HCT116 (cell line): ENCODE data around the gene TUBB1. TPM values are rescaled to one million over a fixed set of nuclear protein-coding genes. Genes with fewer than 3 reads are reported as not detected.
A peak's percentile ranks its signal among the peaks of the same experiment; 100 is the strongest.

Source experiments
- ATAC-seq: fragments of 200-7000 bp; cut with Tn5 transposase; 2 replicates; pipeline ENCODE4 v1.9.1; 2020; ENCODE audit warnings: mild to moderate bottlenecking, moderate library complexity
- BruUV-seq: library from RNA; stranded (reverse); fragments of 400-500 nt; replicated peaks from 2 replicates; lab custom pipeline; 2021; lab: Mats Ljungman, UMichigan
- CTCF ChIA-PET: fragments of 300-600 bp; sonication (Branson Sonifier 250); formaldehyde crosslinking; loops from one replicate; lab custom pipeline; 2021; ENCODE audit warnings: antibody characterized with exemption; lab: Charles Lee
- POLR2A ChIA-PET: fragments of 300-600, 350-600 bp; sonication (Branson Sonifier 250); formaldehyde crosslinking; loops from one replicate; lab custom pipeline; 2021; ENCODE audit warnings: antibody characterized with exemption; lab: Charles Lee
- RAD21 ChIA-PET, 2 experiments: fragments of 300-600 bp; sonication (Branson Sonifier 250); formaldehyde crosslinking; loops; one replicate each; lab custom pipeline; 2023; ENCODE audit warnings: low total read pairs in 2 of 2; ENCODE audit not compliant: uncharacterized antibody in 2 of 2, unreplicated experiment in 2 of 2, low non-redundant PET in 1 of 2; lab: Charles Lee
- DNase-seq: peaks from one replicate; pipeline ENCODE4 v3.0.0-alpha.2; 2010; ENCODE audit warnings: low read depth, low spot score
- H2AFZ ChIP-seq: fragments of 200-600 bp; shearing (Covaris generic), sonication (generic); 2 replicates; pipeline ENCODE4 v1.6.1; 2017; ENCODE audit warnings: low read depth, mixed run types, mixed read lengths, antibody characterized with exemption, low read length; ENCODE audit not compliant: poor library complexity, severe bottlenecking
- H3K27ac ChIP-seq: 2 replicates; pipeline ENCODE4 v1.5.1; 2012; ENCODE audit warnings: low read depth, low read length
- H3K27me3 ChIP-seq: fragments of 200-600 bp; sonication (generic); 2 replicates; pipeline ENCODE4 v1.6.1; 2016; ENCODE audit warnings: mixed run types, low read length, mixed read lengths; ENCODE audit not compliant: insufficient read depth
- H3K36me3 ChIP-seq, 2 experiments: fragments of 200-500 bp in 1 of 2; fragments of 200-600 bp in 1 of 2; sonication (Bioruptor generic) in 1 of 2; sonication (generic) in 1 of 2; 2 replicates each; pipeline versions ENCODE4 v1.5.1 to v1.6.1; 2014 to 2016; ENCODE audit warnings: low read length in 2 of 2, inconsistent platforms in 1 of 2, mixed read lengths in 1 of 2, mixed run types in 1 of 2; ENCODE audit not compliant: insufficient read depth in 2 of 2, control insufficient read depth in 1 of 2
- H3K4me1 ChIP-seq, 2 experiments: fragments of 200-600 bp in 1 of 2; sonication (generic) in 1 of 2; 2 replicates each; pipeline versions ENCODE4 v1.5.1 to v1.6.1; 2012 to 2017; ENCODE audit warnings: low read length in 2 of 2, inconsistent platforms in 1 of 2, mild to moderate bottlenecking in 1 of 2, mixed read lengths in 1 of 2, mixed run types in 1 of 2, moderate library complexity in 1 of 2; ENCODE audit not compliant: insufficient read depth in 2 of 2, control insufficient read depth in 1 of 2
- H3K4me2 ChIP-seq: fragments of 200-600 bp; sonication (generic); 2 replicates; pipeline ENCODE4 v1.6.1; 2017; ENCODE audit warnings: mixed run types, low read length, mixed read lengths
- H3K4me3 ChIP-seq, 2 experiments: fragments of 200-600 bp in 1 of 2; sonication (generic) in 1 of 2; replicated peaks in 1 of 2; 2 replicates each; pipeline ENCODE4 v1.5.1; 2011 to 2016; ENCODE audit warnings: low read length in 2 of 2, control low read depth in 1 of 2, low read depth in 1 of 2, mild to moderate bottlenecking in 1 of 2, mixed read lengths in 1 of 2, mixed run types in 1 of 2
- H3K79me2 ChIP-seq: fragments of 200-600 bp; sonication (generic); 2 replicates; pipeline ENCODE4 v1.6.1; 2017; ENCODE audit warnings: mild to moderate bottlenecking, mixed run types, low read length, moderate library complexity, mixed read lengths; ENCODE audit not compliant: insufficient read depth
- H3K9ac ChIP-seq: fragments of 200-600 bp; sonication (generic); 2 replicates; pipeline ENCODE4 v1.6.1; 2016; ENCODE audit warnings: low read length, mixed read lengths
- H3K9me2 ChIP-seq: fragments of 200-600 bp; sonication (generic), shearing (Covaris generic); 2 replicates; pipeline ENCODE4 v1.6.1; 2017; ENCODE audit warnings: mixed run types, mild to moderate bottlenecking, moderate library complexity; ENCODE audit not compliant: insufficient read depth
- H3K9me3 ChIP-seq, 2 experiments: fragments of 200-500 bp in 1 of 2; fragments of 200-600 bp in 1 of 2; sonication (Bioruptor generic) in 1 of 2; sonication (generic) in 1 of 2; 2 replicates each; pipeline ENCODE4 v1.6.1; 2014 to 2017; ENCODE audit warnings: low read length in 2 of 2, mixed read lengths in 2 of 2, inconsistent platforms in 1 of 2, low read depth in 1 of 2, mild to moderate bottlenecking in 1 of 2, mixed run types in 1 of 2, moderate library complexity in 1 of 2; ENCODE audit not compliant: control insufficient read depth in 1 of 2, insufficient read depth in 1 of 2
- H4K20me1 ChIP-seq: fragments of 200-600 bp; sonication (generic), shearing (Covaris generic); 2 replicates; pipeline ENCODE4 v1.6.1; 2017; ENCODE audit warnings: mixed run types, mild to moderate bottlenecking, moderate library complexity; ENCODE audit not compliant: insufficient read depth
- ATF3 ChIP-seq: IDR thresholded peaks from 2 replicates; pipeline ENCODE4 v1.6.1; 2012
- CBX3 ChIP-seq: IDR thresholded peaks from 2 replicates; pipeline ENCODE4 v1.6.1; 2012; ENCODE audit warnings: low read depth
- CEBPB ChIP-seq: IDR thresholded peaks from 2 replicates; pipeline ENCODE4 v1.6.1; 2012; ENCODE audit warnings: low read depth
- CTCF ChIP-seq, 3 experiments: fragments of 200-600 bp in 1 of 3; sonication (generic) in 1 of 3; IDR thresholded peaks in 2 of 3; conservative IDR thresholded peaks in 1 of 3; 2 replicates each; pipeline ENCODE4 v1.5.1; 2012 to 2017; ENCODE audit warnings: low read depth in 2 of 3, low read length in 2 of 3, antibody characterized with exemption in 1 of 3, borderline replicate concordance in 1 of 3, control low read depth in 1 of 3, mild to moderate bottlenecking in 1 of 3, mixed read lengths in 1 of 3, mixed run types in 1 of 3, moderate library complexity in 1 of 3; ENCODE audit not compliant: insufficient read depth in 1 of 3
- EGR1 ChIP-seq: IDR thresholded peaks from 2 replicates; pipeline ENCODE4 v1.6.1; 2012; ENCODE audit warnings: low read depth
- ELF1 ChIP-seq: IDR thresholded peaks from 2 replicates; pipeline ENCODE4 v1.6.1; 2012; ENCODE audit warnings: low read depth, borderline replicate concordance
- EZH2 ChIP-seq: fragments of 200-600 bp; sonication (generic); IDR thresholded peaks from 2 replicates; pipeline ENCODE4 v1.6.1; 2017; ENCODE audit warnings: antibody characterized with exemption, mixed run types
- EZH2phosphoT487 ChIP-seq: fragments of 200-600 bp; IDR thresholded peaks from 2 replicates; pipeline ENCODE4 v1.6.1; 2018; ENCODE audit warnings: antibody characterized with exemption, borderline replicate concordance
- FOSL1 ChIP-seq: IDR thresholded peaks from 2 replicates; pipeline ENCODE4 v1.6.1; 2012; ENCODE audit warnings: low read depth
- MAX ChIP-seq: IDR thresholded peaks from 2 replicates; pipeline ENCODE4 v1.6.1; 2012
- POLR2A ChIP-seq: IDR thresholded peaks from 2 replicates; pipeline ENCODE4 v1.7.0; 2011; ENCODE audit warnings: borderline replicate concordance; ENCODE audit not compliant: insufficient read depth, insufficient read length; ENCODE audit errors: extremely low read depth
- POLR2AphosphoS5 ChIP-seq: IDR thresholded peaks from 2 replicates; pipeline ENCODE4 v1.6.1; 2011; ENCODE audit warnings: mild to moderate bottlenecking, low read depth, low read length, moderate library complexity
- SIN3A ChIP-seq: IDR thresholded peaks from 2 replicates; pipeline ENCODE4 v1.6.1; 2012; ENCODE audit warnings: low read depth
- SP1 ChIP-seq: IDR thresholded peaks from 2 replicates; pipeline ENCODE4 v1.6.1; 2012; ENCODE audit warnings: low read depth
- SRF ChIP-seq: IDR thresholded peaks from 2 replicates; pipeline ENCODE4 v1.6.1; 2012; ENCODE audit warnings: low read depth
- YY1 ChIP-seq: IDR thresholded peaks from 2 replicates; pipeline ENCODE4 v1.6.1; 2011; ENCODE audit warnings: low read length, low read depth, moderate library complexity, mild to moderate bottlenecking; ENCODE audit not compliant: insufficient replicate concordance; ENCODE audit errors: extremely low read depth
- ZBTB33 ChIP-seq: IDR thresholded peaks from 2 replicates; pipeline ENCODE4 v1.6.1; 2011; ENCODE audit warnings: mild to moderate bottlenecking, low read length, moderate library complexity; ENCODE audit not compliant: insufficient replicate concordance; ENCODE audit errors: extremely low read depth
- ZFX ChIP-seq: fragments of 450-650 bp; IDR thresholded peaks from 2 replicates; pipeline ENCODE4 v1.6.1; 2017
- ZNF274 ChIP-seq: fragments of 200-500 bp; sonication (Bioruptor generic); IDR thresholded peaks from 2 replicates; pipeline ENCODE4 v1.6.1; 2014; ENCODE audit warnings: mild to moderate bottlenecking, low read depth, low read length, inconsistent platforms
- intact Hi-C: fragments of 100-400 bp; cut with micrococcal nuclease; formaldehyde crosslinking; loops from 2 replicates; pipeline ENCODE4 v1.10.0; 2022
- total RNA-seq: library from RNA; stranded (reverse); gene quantifications from one replicate; pipeline ENCODE4 v1.2.1, GENCODE V29; 2021; ENCODE audit not compliant: unreplicated experiment
- TF ChIP-seq, protein P1 (sequence below): IDR thresholded peaks from 2 replicates; pipeline ENCODE4 v1.6.1; 2012; ENCODE audit warnings: low read depth

Gene TUBB1
- total RNA-seq, 1 experiment from 2014 or later, result not detected

GRCh38 chr20:58994390-58995159 lies 24.7 kb upstream of the TUBB1 start:
- ATAC-seq (no peak), DNase-seq (no peak)
- no peak overlapping the region for H3K27ac ChIP-seq
- CTCF ChIA-PET, result no interaction called here
- H3K9ac ChIP-seq, result no peak overlapping the region
- no peaks in the 10 kb centered on the region for H3K9me2 ChIP-seq
- intact Hi-C loops, result no loop called here
- POLR2A ChIA-PET, result no interaction called here
- RAD21 ChIA-PET, result no interaction called here
- no peak for TF ChIP-seq ATF3
- TF ChIP-seq EZH2, result no peak
- TF ChIP-seq ZNF274, result no peak
- no peak for TF ChIP-seq YY1
- no peak for TF ChIP-seq EGR1
- TF ChIP-seq SIN3A, result no peak
- no peak for TF ChIP-seq POLR2AphosphoS5
- no peak for TF ChIP-seq FOSL1
- no peak for TF ChIP-seq EZH2phosphoT487
- no peak for TF ChIP-seq SP1
- no peak for TF ChIP-seq POLR2A
- TF ChIP-seq ZBTB33, result no peak
- TF ChIP-seq, protein P1, sequence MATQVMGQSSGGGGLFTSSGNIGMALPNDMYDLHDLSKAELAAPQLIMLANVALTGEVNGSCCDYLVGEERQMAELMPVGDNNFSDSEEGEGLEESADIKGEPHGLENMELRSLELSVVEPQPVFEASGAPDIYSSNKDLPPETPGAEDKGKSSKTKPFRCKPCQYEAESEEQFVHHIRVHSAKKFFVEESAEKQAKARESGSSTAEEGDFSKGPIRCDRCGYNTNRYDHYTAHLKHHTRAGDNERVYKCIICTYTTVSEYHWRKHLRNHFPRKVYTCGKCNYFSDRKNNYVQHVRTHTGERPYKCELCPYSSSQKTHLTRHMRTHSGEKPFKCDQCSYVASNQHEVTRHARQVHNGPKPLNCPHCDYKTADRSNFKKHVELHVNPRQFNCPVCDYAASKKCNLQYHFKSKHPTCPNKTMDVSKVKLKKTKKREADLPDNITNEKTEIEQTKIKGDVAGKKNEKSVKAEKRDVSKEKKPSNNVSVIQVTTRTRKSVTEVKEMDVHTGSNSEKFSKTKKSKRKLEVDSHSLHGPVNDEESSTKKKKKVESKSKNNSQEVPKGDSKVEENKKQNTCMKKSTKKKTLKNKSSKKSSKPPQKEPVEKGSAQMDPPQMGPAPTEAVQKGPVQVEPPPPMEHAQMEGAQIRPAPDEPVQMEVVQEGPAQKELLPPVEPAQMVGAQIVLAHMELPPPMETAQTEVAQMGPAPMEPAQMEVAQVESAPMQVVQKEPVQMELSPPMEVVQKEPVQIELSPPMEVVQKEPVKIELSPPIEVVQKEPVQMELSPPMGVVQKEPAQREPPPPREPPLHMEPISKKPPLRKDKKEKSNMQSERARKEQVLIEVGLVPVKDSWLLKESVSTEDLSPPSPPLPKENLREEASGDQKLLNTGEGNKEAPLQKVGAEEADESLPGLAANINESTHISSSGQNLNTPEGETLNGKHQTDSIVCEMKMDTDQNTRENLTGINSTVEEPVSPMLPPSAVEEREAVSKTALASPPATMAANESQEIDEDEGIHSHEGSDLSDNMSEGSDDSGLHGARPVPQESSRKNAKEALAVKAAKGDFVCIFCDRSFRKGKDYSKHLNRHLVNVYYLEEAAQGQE, result no peak
- no peak for TF ChIP-seq ZFX
- no peak for TF ChIP-seq SRF
- no peak for TF ChIP-seq MAX
- no peak for TF ChIP-seq CBX3
- TF ChIP-seq CEBPB, result no peak
- TF ChIP-seq CTCF (IDR thresholded peaks at IDR 0.05 in 2 of 3, conservative IDR thresholded peaks at IDR 0.05 in 1 of 3; ENCODE audit: borderline replicate concordance in 1 of 3, insufficient read depth in 1 of 3, low read depth in 2 of 3, low read length in 2 of 3), result no peak
- TF ChIP-seq ELF1, result no peak
- TF ChIP-seq, all 23 proteins: peak for 0
- H3K79me2 ChIP-seq, result peaks cover 5% of the 10 kb centered on the region; the same call in 1 of the 2 replicates
- H4K20me1 ChIP-seq, result no peaks in the 10 kb centered on the region
- H3K9me3 ChIP-seq, result no peaks in the 10 kb centered on the region
- peaks cover 67 to 76% of the 10 kb centered on the region in 2 experiments for H3K36me3 ChIP-seq
- no peak overlapping the region for H3K4me3 ChIP-seq
- H3K4me2 ChIP-seq, result no peak overlapping the region
- H2AFZ ChIP-seq, result no peak overlapping the region
- no peaks in the 10 kb centered on the region for H3K4me1 ChIP-seq
- no peaks in the 10 kb centered on the region for H3K27me3 ChIP-seq
- BruUV-seq, result TSS peak; percentile 19
